RWPE2 (cell line): ENCODE data around the gene THRB.
A peak's percentile ranks its signal among the peaks of the same experiment; 100 is the strongest.

Experiments used
- ATAC-seq: fragments of 200-7000 bp; cut with Tn5 transposase; 3 replicates; pipeline ENCODE4 v1.9.1; 2021; ENCODE audit warnings: low read depth
- DNase-seq: peaks from one replicate; pipeline ENCODE4 v3.0.0-alpha.2; 2020; ENCODE audit warnings: low spot score
- H3K27ac ChIP-seq: fragments of 450-650 bp; 2 replicates; pipeline ENCODE4 v1.5.1; 2017; ENCODE audit warnings: mild to moderate bottlenecking; ENCODE audit not compliant: poor library complexity, severe bottlenecking
- H3K27me3 ChIP-seq: fragments of 250-450 bp; sonication (Bioruptor Pico); 2 replicates; pipeline ENCODE4 v1.5.1; 2021; ENCODE audit warnings: mild to moderate bottlenecking, moderate library complexity; ENCODE audit not compliant: insufficient read depth, poor library complexity, severe bottlenecking
- H3K36me3 ChIP-seq: fragments of 250-450 bp; sonication (Bioruptor Pico); 2 replicates; pipeline ENCODE4 v1.5.1; 2020; ENCODE audit warnings: low read depth, mild to moderate bottlenecking, moderate library complexity
- H3K4me1 ChIP-seq: fragments of 250-450 bp; sonication (Bioruptor Pico); 2 replicates; pipeline ENCODE4 v1.5.1; 2021; ENCODE audit warnings: mild to moderate bottlenecking, moderate library complexity; ENCODE audit not compliant: insufficient read depth, poor library complexity, severe bottlenecking
- H3K4me3 ChIP-seq: fragments of 250-450 bp; sonication (Bioruptor Pico); 2 replicates; pipeline ENCODE4 v1.5.1; 2021; ENCODE audit warnings: mild to moderate bottlenecking, moderate library complexity; ENCODE audit not compliant: severe bottlenecking
- H3K9me3 ChIP-seq: fragments of 250-450 bp; sonication (Bioruptor Pico); 2 replicates; pipeline ENCODE4 v1.5.1; 2021; ENCODE audit warnings: mild to moderate bottlenecking, moderate library complexity; ENCODE audit not compliant: severe bottlenecking
- CTCF ChIP-seq: fragments of 450-650 bp; IDR thresholded peaks from one replicate; pipeline ENCODE4 v1.5.1; 2017; ENCODE audit warnings: mild to moderate bottlenecking, moderate library complexity; ENCODE audit not compliant: poor library complexity, severe bottlenecking

The THRB gene

DNA sequence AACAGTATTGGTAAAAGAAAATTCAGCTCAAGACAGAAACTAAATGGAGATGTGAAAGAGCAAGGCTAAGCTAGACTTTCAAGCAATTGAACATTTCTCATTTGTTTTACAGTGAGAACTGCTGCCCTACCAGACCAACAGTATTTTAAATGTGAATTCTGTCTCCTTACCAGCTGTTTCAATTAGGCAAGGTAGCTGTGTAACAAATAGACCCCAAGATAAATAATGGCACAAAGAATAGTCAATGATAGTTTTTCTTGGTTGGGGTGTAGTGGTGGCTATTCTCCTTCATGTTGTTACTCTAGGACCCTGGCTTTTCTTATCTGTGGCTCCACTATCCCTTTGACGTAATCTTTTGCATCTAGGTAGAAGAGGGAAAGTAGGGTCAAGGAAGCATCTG, 30.4 kb upstream of the THRB start:
- H3K27me3 ChIP-seq = no peaks in the 10 kb centered on the region
- no peak for TF ChIP-seq CTCF

DNA sequence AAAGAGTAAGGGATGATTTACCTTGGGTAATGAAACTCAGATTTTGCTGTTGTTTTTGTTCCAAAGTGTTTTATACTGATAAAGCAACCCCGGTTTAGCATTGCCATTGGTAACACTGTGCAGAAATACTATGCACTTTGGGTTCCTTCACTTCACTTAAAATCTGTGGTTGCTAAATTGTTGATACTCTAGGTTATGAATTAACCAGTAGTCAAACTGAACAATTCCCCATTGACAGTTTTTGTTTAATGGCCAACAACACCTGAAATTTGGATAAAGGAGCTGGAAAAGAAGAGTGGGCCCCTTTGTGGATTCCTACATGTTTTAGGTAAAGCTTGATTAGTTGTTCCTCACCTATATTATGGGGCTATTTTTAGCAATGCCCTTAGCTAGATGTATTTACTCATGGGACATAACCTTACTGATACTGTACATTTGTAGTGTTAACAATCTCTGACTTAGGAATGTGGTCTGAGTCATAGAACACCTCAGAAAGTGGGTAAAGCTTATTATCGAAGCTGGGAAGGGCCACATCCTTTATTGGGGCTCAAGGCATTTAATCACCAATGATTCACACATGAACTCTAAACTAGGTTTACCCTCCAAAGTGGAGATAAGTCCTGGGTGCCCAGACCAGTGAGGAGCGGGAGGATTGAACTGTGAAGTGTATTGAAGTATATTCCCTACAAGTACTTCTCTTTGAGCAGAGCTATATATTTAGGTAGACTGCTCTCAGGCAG, 29.5 kb upstream of the THRB start:
- H3K27me3 ChIP-seq = no peaks in the 10 kb centered on the region
- ATAC-seq = peak; percentile 87
- no peaks in the 10 kb centered on the region for H3K36me3 ChIP-seq
- H3K4me1 ChIP-seq = peaks cover 11% of the 10 kb centered on the region
- DNase-seq = no peak
- H3K9me3 ChIP-seq = no peaks in the 10 kb centered on the region
- H3K4me3 ChIP-seq = no peak overlapping the region
- TF ChIP-seq CTCF = no peak
- H3K27ac ChIP-seq = no peak overlapping the region

More for the DNA sequence above, 30.4 kb upstream of the THRB start:
- DNase-seq = no peak
- no peaks in the 10 kb centered on the region for H3K9me3 ChIP-seq
- peaks cover 11% of the 10 kb centered on the region for H3K4me1 ChIP-seq
- no peak overlapping the region for H3K27ac ChIP-seq
- H3K36me3 ChIP-seq = no peaks in the 10 kb centered on the region
- H3K4me3 ChIP-seq = no peak overlapping the region
- no peak for ATAC-seq

DNA sequence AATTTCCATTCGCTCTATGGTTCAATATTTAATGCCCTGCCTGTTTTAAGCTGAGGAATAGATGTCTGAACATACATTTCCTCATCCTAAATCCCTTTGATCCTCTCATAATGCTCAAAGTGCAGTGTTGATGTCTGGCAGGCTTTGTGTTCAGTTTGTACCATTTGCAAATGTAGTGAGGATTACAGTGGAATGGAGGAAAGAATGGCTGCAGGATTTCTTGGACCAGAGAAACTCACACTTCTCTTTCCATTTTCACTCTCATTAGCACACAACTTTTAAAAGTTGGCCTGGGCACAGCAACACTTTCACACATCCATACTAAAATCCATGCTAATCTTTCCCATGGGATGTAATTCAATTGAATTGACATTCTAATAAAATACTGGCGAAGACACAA, 28.6 kb upstream of the THRB start:
- no peak for ATAC-seq

GRCh38 chr3:24522146-24522579, 27.5 kb upstream of the THRB start:
- Histone ChIP-seq H3K27me3 (no peaks in the 10 kb centered on the region), H3K4me3 (peak overlapping the region; percentile 54), H3K9me3 (no peaks in the 10 kb centered on the region), H3K36me3 (no peaks in the 10 kb centered on the region), H3K4me1 (peaks cover 11% of the 10 kb centered on the region), H3K27ac (no peak overlapping the region)
- ATAC-seq (no peak), DNase-seq (peak; percentile 56)
- no peak for TF ChIP-seq CTCF

More for the DNA sequence above, 28.6 kb upstream of the THRB start:
- H3K9me3 ChIP-seq = no peaks in the 10 kb centered on the region
- H3K4me1 ChIP-seq = peaks cover 11% of the 10 kb centered on the region
- DNase-seq = no peak
- TF ChIP-seq CTCF = no peak
- no peak overlapping the region for H3K27ac ChIP-seq
- no peak overlapping the region for H3K4me3 ChIP-seq
- H3K27me3 ChIP-seq = no peaks in the 10 kb centered on the region
- no peaks in the 10 kb centered on the region for H3K36me3 ChIP-seq
